VCaP (cell line): Measurements from ENCODE around the gene SON.
"Not testable (repeated sequence)": the region's sequence is repeated elsewhere in the genome, so short reads cannot be mapped to it uniquely, and the experiment has no call there.

Source experiments
- H3K27ac ChIP-seq: fragments of 450-650 bp; 2 replicates; pipeline ENCODE4 v1.5.1; 2017
- TF ChIP-seq, protein P1 (sequence below): fragments of 450-650 bp; conservative IDR thresholded peaks from 2 replicates; pipeline ENCODE4 v1.5.1; 2017; ENCODE audit warnings: mild to moderate bottlenecking, moderate library complexity

SON gene, protein sequence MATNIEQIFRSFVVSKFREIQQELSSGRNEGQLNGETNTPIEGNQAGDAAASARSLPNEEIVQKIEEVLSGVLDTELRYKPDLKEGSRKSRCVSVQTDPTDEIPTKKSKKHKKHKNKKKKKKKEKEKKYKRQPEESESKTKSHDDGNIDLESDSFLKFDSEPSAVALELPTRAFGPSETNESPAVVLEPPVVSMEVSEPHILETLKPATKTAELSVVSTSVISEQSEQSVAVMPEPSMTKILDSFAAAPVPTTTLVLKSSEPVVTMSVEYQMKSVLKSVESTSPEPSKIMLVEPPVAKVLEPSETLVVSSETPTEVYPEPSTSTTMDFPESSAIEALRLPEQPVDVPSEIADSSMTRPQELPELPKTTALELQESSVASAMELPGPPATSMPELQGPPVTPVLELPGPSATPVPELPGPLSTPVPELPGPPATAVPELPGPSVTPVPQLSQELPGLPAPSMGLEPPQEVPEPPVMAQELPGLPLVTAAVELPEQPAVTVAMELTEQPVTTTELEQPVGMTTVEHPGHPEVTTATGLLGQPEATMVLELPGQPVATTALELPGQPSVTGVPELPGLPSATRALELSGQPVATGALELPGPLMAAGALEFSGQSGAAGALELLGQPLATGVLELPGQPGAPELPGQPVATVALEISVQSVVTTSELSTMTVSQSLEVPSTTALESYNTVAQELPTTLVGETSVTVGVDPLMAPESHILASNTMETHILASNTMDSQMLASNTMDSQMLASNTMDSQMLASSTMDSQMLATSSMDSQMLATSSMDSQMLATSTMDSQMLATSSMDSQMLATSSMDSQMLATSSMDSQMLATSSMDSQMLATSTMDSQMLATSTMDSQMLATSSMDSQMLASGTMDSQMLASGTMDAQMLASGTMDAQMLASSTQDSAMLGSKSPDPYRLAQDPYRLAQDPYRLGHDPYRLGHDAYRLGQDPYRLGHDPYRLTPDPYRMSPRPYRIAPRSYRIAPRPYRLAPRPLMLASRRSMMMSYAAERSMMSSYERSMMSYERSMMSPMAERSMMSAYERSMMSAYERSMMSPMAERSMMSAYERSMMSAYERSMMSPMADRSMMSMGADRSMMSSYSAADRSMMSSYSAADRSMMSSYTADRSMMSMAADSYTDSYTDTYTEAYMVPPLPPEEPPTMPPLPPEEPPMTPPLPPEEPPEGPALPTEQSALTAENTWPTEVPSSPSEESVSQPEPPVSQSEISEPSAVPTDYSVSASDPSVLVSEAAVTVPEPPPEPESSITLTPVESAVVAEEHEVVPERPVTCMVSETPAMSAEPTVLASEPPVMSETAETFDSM (N-terminal part only)

DNA sequence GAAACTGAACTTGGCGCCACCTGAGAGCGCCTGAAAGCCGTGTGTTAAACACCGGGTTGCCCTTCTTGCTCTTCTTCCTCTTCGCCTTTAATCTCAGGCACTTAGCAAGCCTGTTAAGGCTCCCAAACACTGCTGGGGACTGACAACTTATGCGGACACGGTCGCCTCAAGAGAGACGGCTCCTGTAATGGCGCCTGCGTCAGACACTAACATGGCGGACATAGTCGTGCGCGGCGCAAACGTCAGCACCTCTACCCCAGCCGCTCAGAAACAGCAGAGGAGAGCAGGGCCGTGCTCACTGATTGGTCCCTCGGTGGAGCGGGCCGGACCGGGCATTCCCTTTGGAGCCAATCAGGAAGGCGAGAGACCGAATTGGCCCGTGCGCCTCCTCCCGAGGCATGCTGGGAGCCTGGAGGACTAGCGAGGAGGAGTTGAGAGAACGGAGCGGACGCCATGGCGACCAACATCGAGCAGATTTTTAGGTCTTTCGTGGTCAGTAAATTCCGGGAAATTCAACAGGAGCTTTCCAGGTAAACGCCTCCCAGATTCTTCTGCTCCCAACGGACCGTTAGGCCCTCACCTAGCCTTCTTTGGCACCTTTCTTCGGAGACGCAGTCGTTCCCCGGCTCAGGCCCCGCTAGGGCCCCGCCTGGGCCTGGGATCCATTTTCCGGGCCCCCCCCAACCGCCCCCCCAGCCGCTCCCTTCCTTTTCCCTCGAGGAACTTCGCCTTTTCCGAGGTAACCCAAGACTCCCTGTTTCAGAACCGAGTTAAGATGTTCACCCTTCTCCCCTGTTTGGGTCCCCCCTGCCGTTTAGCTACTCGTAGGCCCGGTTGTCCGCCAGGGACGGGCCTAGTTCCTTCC lies at the start of gene SON:
Gene SON (plus strand): TSS at position 399 of the 865 bp plus-strand sequence. CDS start 55 bp downstream, at position 454.
- TF ChIP-seq, protein P1, sequence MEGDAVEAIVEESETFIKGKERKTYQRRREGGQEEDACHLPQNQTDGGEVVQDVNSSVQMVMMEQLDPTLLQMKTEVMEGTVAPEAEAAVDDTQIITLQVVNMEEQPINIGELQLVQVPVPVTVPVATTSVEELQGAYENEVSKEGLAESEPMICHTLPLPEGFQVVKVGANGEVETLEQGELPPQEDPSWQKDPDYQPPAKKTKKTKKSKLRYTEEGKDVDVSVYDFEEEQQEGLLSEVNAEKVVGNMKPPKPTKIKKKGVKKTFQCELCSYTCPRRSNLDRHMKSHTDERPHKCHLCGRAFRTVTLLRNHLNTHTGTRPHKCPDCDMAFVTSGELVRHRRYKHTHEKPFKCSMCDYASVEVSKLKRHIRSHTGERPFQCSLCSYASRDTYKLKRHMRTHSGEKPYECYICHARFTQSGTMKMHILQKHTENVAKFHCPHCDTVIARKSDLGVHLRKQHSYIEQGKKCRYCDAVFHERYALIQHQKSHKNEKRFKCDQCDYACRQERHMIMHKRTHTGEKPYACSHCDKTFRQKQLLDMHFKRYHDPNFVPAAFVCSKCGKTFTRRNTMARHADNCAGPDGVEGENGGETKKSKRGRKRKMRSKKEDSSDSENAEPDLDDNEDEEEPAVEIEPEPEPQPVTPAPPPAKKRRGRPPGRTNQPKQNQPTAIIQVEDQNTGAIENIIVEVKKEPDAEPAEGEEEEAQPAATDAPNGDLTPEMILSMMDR = no peak
- peak within 1 kb of the TSS; percentile 100 for H3K27ac ChIP-seq

DNA sequence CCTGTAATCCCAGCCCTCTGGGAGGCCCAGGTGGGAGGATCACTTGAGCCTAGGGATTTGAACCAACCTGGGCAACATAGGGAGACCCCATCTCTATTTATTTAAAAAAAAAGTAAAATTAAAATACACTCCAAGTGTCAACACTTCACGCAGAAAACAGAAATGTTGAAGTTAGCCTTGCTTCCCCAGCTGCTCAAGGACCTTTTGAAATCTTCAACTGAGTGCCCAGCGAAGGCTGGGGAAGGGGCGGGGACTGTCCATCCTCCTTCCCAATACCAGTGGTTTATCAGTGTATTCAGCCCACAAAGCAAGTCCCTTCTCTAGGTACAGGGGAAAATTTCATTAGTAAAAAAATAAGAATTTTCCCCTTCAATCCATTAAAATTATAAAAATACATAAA lies 49.1 kb upstream of the SON start:
- no peak overlapping the region for H3K27ac ChIP-seq
- TF ChIP-seq, protein P1 = no peak

DNA sequence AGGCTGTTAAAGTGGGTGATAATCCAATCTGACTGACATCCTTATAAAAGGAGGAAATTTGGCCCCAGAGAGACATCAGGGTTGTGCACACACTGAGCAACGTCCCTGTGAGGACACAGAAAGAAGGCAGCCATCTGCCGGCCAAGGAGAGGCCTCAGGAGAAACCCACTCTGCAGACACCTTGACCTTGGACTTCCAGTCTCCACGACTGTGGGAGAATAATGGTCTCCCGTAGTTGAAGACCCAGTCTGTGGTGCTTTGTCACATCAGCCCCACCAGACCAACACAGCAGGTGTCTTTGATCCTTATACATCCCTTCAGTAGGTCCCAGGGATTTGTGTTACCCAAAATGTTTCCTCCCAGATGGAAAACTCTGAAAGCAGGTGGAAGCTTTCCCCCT lies 47.1 kb upstream of the SON start:
- no peak overlapping the region for H3K27ac ChIP-seq
- TF ChIP-seq, protein P1 = no peak

DNA sequence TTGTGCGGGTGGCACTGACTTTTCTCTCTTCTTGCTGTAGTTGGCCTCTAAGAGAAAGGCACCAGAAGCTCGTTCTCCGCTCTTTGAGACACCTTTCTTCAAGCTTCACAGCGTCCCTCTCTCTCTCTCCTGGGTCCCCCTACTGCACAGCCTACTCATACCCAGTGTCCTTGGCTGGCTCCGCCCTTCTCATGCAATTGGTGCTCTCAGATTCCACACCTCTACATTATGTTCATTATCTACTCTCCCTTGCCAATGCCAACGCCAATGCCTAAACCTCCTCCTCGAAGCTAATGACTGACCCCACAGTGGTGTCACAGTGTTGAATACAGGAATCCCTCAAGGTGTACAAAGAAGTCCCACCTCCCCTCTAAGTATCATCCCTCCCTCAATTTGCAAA lies 46.5 kb upstream of the SON start:
- TF ChIP-seq, protein P1 = no peak
- H3K27ac ChIP-seq = no peak overlapping the region

DNA sequence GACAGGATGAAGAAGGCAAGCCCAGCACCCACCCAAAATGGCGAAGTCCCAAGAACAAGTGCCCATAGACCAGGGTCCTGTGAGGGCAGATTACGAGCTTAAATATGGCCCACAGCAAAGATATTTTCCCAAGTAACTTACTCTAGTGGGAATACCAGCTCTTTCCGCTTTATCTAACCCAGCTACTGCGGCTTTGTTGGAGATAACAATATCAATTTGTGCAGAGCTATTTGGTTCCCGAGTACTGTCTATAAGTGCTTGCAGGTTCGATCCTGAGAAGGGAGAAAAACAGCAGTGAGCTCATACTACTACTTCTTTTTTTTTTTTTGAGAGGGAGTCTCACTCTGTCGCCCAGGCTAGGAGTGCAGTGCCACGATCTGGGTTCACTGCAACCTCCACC lies 37.0 kb upstream of the SON start:
- no peak overlapping the region for H3K27ac ChIP-seq
- TF ChIP-seq, protein P1 = no peak

DNA sequence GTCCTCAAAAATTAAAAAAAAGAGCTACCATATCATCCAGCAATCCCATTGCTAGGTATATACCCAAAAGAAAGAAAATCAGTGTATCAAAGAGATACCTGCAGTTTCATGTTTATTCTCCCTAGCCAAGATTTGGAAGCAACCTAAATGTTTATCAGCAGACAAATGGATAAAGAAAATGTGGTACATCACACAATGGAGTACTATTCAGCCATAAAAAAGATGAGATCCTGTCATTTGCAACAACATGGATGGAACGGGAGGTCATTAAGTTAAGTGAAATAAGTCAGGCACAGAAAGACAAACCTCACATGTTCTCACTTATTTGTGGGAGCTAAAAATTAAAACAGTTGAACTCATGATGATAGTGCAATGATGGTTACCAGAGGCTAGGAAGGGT lies 35.8 kb upstream of the SON start:
- not testable (repeated sequence) for H3K27ac ChIP-seq

DNA sequence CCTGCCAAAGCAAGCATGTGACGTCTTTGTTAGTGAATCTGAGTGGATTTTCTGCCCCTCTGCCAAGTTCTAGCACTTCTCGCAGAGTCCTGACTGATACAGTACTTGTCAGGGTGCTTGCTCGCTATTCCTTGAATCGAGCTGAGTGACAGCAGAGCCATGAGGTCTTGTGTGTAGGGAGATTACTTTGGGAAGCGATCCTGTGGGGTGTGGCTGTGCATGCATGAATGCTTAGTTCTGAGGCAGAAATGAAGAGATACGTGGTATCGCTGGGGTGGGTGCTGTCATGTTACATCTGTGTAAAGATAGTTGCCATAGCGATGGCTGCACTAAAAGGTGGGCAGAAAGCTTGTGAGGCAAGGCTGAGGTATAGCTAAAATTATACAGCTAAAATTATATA lies 32.0 kb upstream of the SON start:
- TF ChIP-seq, protein P1 = no peak
- no peak overlapping the region for H3K27ac ChIP-seq
